ENCODE data around the gene SERTAD3. TPM values are rescaled to one million over a fixed set of nuclear protein-coding genes. Genes with fewer than 3 reads are reported as not detected.

The SERTAD3 gene
- total and polyA plus RNA-seq, 2 of the 8 experiments (the other 6 are each of a cell fraction or from before 2014, with no cell fraction given), result 15.1 to 32.1 TPM

DNA sequence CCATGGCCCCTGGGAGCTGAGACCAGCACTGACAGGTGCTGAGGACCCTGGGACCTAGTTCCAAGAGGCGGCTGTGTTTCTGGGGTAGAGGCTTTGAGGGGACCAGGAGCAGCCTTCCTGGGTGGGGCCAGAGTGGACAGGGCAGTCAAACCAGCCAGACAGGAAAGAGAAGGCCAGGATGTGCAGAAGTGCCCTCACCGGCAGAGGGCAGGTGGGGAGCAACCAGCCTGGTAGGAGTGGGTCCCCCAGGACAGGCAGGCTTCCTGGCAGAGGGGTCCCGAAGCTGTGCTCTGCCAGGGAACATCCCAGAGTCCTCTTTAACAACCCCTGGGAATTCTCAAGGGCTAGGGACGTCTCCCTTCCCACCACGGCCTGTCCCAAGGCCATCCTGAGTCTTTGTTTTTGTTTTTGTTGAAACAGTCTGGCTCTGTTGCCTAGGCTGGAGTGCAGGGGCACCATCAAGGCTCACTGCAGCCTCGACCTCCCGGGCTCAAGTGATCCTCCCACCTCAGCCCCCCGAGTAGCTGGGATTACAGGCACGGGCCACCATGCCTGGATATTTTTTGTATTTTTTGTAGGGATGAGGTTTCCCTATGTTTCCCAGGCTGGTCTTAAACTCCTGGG, 51.1 kb downstream of the SERTAD3 start:
- no peak for FAIRE-seq
- Histone ChIP-seq H3K23ac (ENCODE audit: insufficient read length) (no peak overlapping the region), H4K20me1 (replicated peaks in 1 of 2; ENCODE audit: control insufficient read depth in 1 of 2, insufficient read depth in 2 of 2, low read length in 2 of 2) (peaks cover 0 to 1% of the 10 kb centered on the region in 2 experiments), H3K9me3 (ENCODE audit: insufficient read depth in 2 of 2, low read depth in 1 of 2, low read length in 1 of 2) (no peaks in the 10 kb centered on the region), H3K4me1 (replicated peaks in 1 of 4; ENCODE audit: control insufficient read depth in 3 of 4, insufficient read depth in 4 of 4, low read length in 3 of 4) (peaks cover 0 to 4% (median 3%) of the 10 kb centered on the region in 4 experiments; a peak in 3 of 7 replicates), H4K5ac (ENCODE audit: insufficient read length, low read depth, low read length) (no peak overlapping the region), H2BK20ac (ENCODE audit: low read length) (no peak overlapping the region), H4K91ac (replicated peaks; ENCODE audit: insufficient read length, low read length) (no peak overlapping the region), H3K36me3 (ENCODE audit: control insufficient read depth in 2 of 4, insufficient read depth in 4 of 4, low read length in 3 of 4) (no peaks in the 10 kb centered on the region), H3K27me3 (replicated peaks in 1 of 4; ENCODE audit: control insufficient read depth in 3 of 4, extremely low read depth in 1 of 4, insufficient read depth in 3 of 4, low read length in 3 of 4) (peaks cover 0 to 4% (median 1%) of the 10 kb centered on the region in 4 experiments; a peak in 4 of 7 replicates), H3K56ac (replicated peaks; ENCODE audit: insufficient read length, low read depth, low read length) (no peak overlapping the region), H3K79me2 (ENCODE audit: control insufficient read depth in 1 of 2, insufficient read depth in 2 of 2, low read length in 2 of 2) (no peaks in the 10 kb centered on the region), H2AFZ (ENCODE audit: low read length) (no peak overlapping the region), H4K8ac (ENCODE audit: extremely low read depth, insufficient read depth, low read length) (no peak overlapping the region), H3K9ac (replicated peaks in 1 of 4; ENCODE audit: extremely low read depth in 1 of 4, low read depth in 3 of 4, low read length in 3 of 4) (no peak overlapping the region), H3K27ac (ENCODE audit: low read depth, low read length) (no peak overlapping the region), H3K23me2 (ENCODE audit: low read depth, low read length) (no peaks in the 10 kb centered on the region), H3K14ac (ENCODE audit: insufficient read length) (no peak overlapping the region), H3K4ac (replicated peaks; ENCODE audit: insufficient read length, low read depth, low read length) (no peak overlapping the region), H2BK5ac (ENCODE audit: low read depth, low read length) (no peak overlapping the region), H2AK5ac (ENCODE audit: low read depth, low read length) (no peak overlapping the region), H2BK120ac (replicated peaks; ENCODE audit: low read depth, low read length) (no peak overlapping the region), H3K4me2 (ENCODE audit: insufficient read depth in 1 of 2, low read depth in 2 of 2, low read length in 2 of 2) (no peak overlapping the region), H3K4me3 (ENCODE audit: extremely low read depth in 1 of 4, insufficient read depth in 2 of 4, low read depth in 3 of 4, low read length in 4 of 4) (no peak overlapping the region), H3K79me1 (ENCODE audit: low read depth, low read length) (no peaks in the 10 kb centered on the region), H3K18ac (ENCODE audit: extremely low read depth, low read length) (no peak overlapping the region), H2BK12ac (ENCODE audit: low read depth, low read length) (no peak overlapping the region), H2BK15ac (ENCODE audit: low read length) (no peak overlapping the region)
- TF ChIP-seq RAD21 (IDR thresholded peaks at IDR 0.05 in 1 of 2, conservative IDR thresholded peaks at IDR 0.05 in 1 of 2; ENCODE audit: low read depth in 2 of 2, low read length in 2 of 2) (peak; percentile 37 to 47), JUN (IDR thresholded peaks at IDR 0.05; ENCODE audit: low read depth, low read length) (no peak)
- TF ChIP-seq, protein P1, sequence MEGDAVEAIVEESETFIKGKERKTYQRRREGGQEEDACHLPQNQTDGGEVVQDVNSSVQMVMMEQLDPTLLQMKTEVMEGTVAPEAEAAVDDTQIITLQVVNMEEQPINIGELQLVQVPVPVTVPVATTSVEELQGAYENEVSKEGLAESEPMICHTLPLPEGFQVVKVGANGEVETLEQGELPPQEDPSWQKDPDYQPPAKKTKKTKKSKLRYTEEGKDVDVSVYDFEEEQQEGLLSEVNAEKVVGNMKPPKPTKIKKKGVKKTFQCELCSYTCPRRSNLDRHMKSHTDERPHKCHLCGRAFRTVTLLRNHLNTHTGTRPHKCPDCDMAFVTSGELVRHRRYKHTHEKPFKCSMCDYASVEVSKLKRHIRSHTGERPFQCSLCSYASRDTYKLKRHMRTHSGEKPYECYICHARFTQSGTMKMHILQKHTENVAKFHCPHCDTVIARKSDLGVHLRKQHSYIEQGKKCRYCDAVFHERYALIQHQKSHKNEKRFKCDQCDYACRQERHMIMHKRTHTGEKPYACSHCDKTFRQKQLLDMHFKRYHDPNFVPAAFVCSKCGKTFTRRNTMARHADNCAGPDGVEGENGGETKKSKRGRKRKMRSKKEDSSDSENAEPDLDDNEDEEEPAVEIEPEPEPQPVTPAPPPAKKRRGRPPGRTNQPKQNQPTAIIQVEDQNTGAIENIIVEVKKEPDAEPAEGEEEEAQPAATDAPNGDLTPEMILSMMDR (IDR thresholded peaks at IDR 0.05; ENCODE audit: control extremely low read depth in 1 of 3, insufficient read depth in 1 of 3, low read depth in 1 of 3, low read length in 3 of 3), result peak; percentile 40 to 62 (median 47)
- CTCF ChIA-PET (ENCODE audit: partially characterized antibody), result interaction anchor here (0.7 to 1.3 kb wide), 4 partner anchors 10 to 554 kb away, joined by 3 to 5 read pairs (median 4); no protein-coding TSS in a partner anchor
- 76% methylated on average over 9 of the region's 9 CpGs; no CpG with 5 or more reads in 1 of the 2 experiments for WGBS, 2 experiments (ENCODE audit: extremely low coverage in 1 of 2, insufficient coverage in 1 of 2, insufficient read length in 1 of 2, insufficient replicate concordance in 2 of 2, low coverage in 1 of 2, low lambda C conversion rate in 2 of 2, missing lambda C conversion rate in 1 of 2)
- DNase-seq (ENCODE audit: low read depth in 1 of 2, low spot score in 2 of 2), result no peak
- POLR2A ChIA-PET (ENCODE audit: partially characterized antibody), result interaction anchor here (0.5 to 1.0 kb wide), 3 partner anchors 11 to 58 kb away, joined by 3 to 4 read pairs (median 3); no protein-coding TSS in a partner anchor
